ENCODE measurements around the gene DLX2. TPM values are rescaled to one million over a fixed set of nuclear protein-coding genes. Genes with fewer than 3 reads are reported as not detected.
A peak's percentile ranks its signal among the peaks of the same experiment; 100 is the strongest.

DLX2 gene
- total and polyA plus RNA-seq, 2 donors (not counting 3 experiments of a cell fraction or from before 2014, with no cell fraction given): not detected

GRCh38 chr2:172084645-172085459, 17.8 kb downstream of the DLX2 start:
- CTCF ChIA-PET: interaction anchor here (0.6 to 2.7 kb wide), 7 partner anchors 11 to 328 kb away, joined by 3 to 12 read pairs (median 5); partner anchors contain the start of gene DLX2
- Histone ChIP-seq H4K20me1 (replicated peaks; ENCODE audit: control insufficient read depth, extremely low read depth, insufficient read depth, low read length) (no peaks in the 10 kb centered on the region), H3K27ac (ENCODE audit: insufficient read depth, low read depth, low read length) (no peak overlapping the region), H3K9ac (replicated peaks; ENCODE audit: extremely low read depth, insufficient read depth, low read length) (no peak overlapping the region), H3K4me1 (ENCODE audit: control insufficient read depth, extremely low read depth, insufficient read depth, low read length) (peaks cover 20% of the 10 kb centered on the region), H2AFZ (ENCODE audit: low read depth, low read length) (peak overlapping the region; percentile 80), H3K4me2 (ENCODE audit: insufficient read depth, low read length) (peak overlapping the region; percentile 68), H3K9me1 (replicated peaks; ENCODE audit: control insufficient read depth, extremely low read depth, insufficient read depth, low read length) (no peaks in the 10 kb centered on the region), H3K4me3 (replicated peaks in 1 of 3; ENCODE audit: insufficient read depth in 1 of 3, low read depth in 1 of 3, low read length in 3 of 3) (peak overlapping the region; percentile 26 to 40 (median 30)), H3K36me3 (ENCODE audit: control insufficient read depth in 2 of 2, extremely low read depth in 1 of 2, insufficient read depth in 2 of 2, low read length in 2 of 2) (no peaks in the 10 kb centered on the region), H3K27me3 (ENCODE audit: control insufficient read depth in 2 of 2, insufficient read depth in 2 of 2, low read length in 2 of 2) (peaks cover 92 to 100% of the 10 kb centered on the region in 2 experiments), H3K79me2 (ENCODE audit: control insufficient read depth, insufficient read depth, low read length) (no peaks in the 10 kb centered on the region), H3K9me3 (replicated peaks; ENCODE audit: control insufficient read depth, insufficient read depth, low read length) (no peaks in the 10 kb centered on the region)
- DNase-seq (ENCODE audit: low read depth, low spot score) (peak; percentile 83), FAIRE-seq (peak; percentile 96)
- dilution Hi-C loops (cut with MboI; ENCODE audit: extremely low pct_ligation_motif_present, low sequenced_read_pairs) (no loop called here), intact Hi-C loops (cut with micrococcal nuclease) (loop anchor here (1.0 to 2.0 kb wide), 3 partner anchors 8 to 162 kb away; partner anchors contain the start of genes DLX2 and HAT1)
- POLR2A ChIA-PET: no interaction called here
- TF ChIP-seq FOS (IDR thresholded peaks at IDR 0.05; ENCODE audit: borderline replicate concordance, insufficient read depth, low read length) (no peak), EZH2 (IDR thresholded peaks at IDR 0.05; ENCODE audit: borderline replicate concordance, low read depth, low read length, severe bottlenecking) (peak; percentile 40)
- no TSS peak for BruUV-seq (replicated peaks)

GRCh38 chr2:172084395-172084644, 18.4 kb downstream of the DLX2 start:
- Histone ChIP-seq H3K4me1 (ENCODE audit: control insufficient read depth, extremely low read depth, insufficient read depth, low read length) (peaks cover 20% of the 10 kb centered on the region), H3K4me2 (ENCODE audit: insufficient read depth, low read length) (peak overlapping the region; percentile 68), H3K79me2 (ENCODE audit: control insufficient read depth, insufficient read depth, low read length) (no peaks in the 10 kb centered on the region), H3K27me3 (ENCODE audit: control insufficient read depth in 2 of 2, insufficient read depth in 2 of 2, low read length in 2 of 2) (peaks cover 87 to 99% of the 10 kb centered on the region in 2 experiments), H3K27ac (ENCODE audit: insufficient read depth, low read depth, low read length) (no peak overlapping the region), H3K36me3 (ENCODE audit: control insufficient read depth in 2 of 2, extremely low read depth in 1 of 2, insufficient read depth in 2 of 2, low read length in 2 of 2) (no peaks in the 10 kb centered on the region), H3K9ac (replicated peaks; ENCODE audit: extremely low read depth, insufficient read depth, low read length) (no peak overlapping the region), H2AFZ (ENCODE audit: low read depth, low read length) (peak overlapping the region; percentile 80), H3K4me3 (replicated peaks in 1 of 3; ENCODE audit: insufficient read depth in 1 of 3, low read depth in 1 of 3, low read length in 3 of 3) (no peak overlapping the region), H3K9me3 (replicated peaks; ENCODE audit: control insufficient read depth, insufficient read depth, low read length) (no peaks in the 10 kb centered on the region), H3K9me1 (replicated peaks; ENCODE audit: control insufficient read depth, extremely low read depth, insufficient read depth, low read length) (no peaks in the 10 kb centered on the region), H4K20me1 (replicated peaks; ENCODE audit: control insufficient read depth, extremely low read depth, insufficient read depth, low read length) (no peaks in the 10 kb centered on the region)
- intact Hi-C loops (cut with micrococcal nuclease) (loop anchor here (2.0 kb wide), 1 partner anchor 162 kb away; the partner anchor contains the start of gene HAT1), dilution Hi-C loops (cut with MboI; ENCODE audit: extremely low pct_ligation_motif_present, low sequenced_read_pairs) (no loop called here)
- DNase-seq (ENCODE audit: low read depth, low spot score) (no peak), FAIRE-seq (no peak)
- ChIA-PET POLR2A (no interaction called here), CTCF (interaction anchor here (1.3 to 2.7 kb wide), 4 partner anchors 11 to 21 kb away, joined by 5 to 12 read pairs (median 8); partner anchors contain the start of gene DLX2)
- TF ChIP-seq EZH2 (IDR thresholded peaks at IDR 0.05; ENCODE audit: borderline replicate concordance, low read depth, low read length, severe bottlenecking): peak; percentile 26
- no peak for TF ChIP-seq JUN (IDR thresholded peaks at IDR 0.05; ENCODE audit: borderline replicate concordance, insufficient read depth, insufficient read length, low read depth)
- BruUV-seq (replicated peaks): no TSS peak
